Loucy (cell line): ENCODE results near the gene CFHR5.
A peak's percentile ranks its signal among the peaks of the same experiment; 100 is the strongest.

ENCODE experiments used
- H2AFZ ChIP-seq: fragments of 200-600 bp; sonication (generic); 2 replicates; pipeline ENCODE4 v1.6.0; 2016; ENCODE audit warnings: antibody characterized with exemption, mild to moderate bottlenecking, low read length, moderate library complexity
- H3F3A ChIP-seq: fragments of 200-600 bp; 2 replicates; pipeline ENCODE4 v1.6.0; 2016; ENCODE audit warnings: antibody characterized with exemption, low read depth, mild to moderate bottlenecking
- H3K27me3 ChIP-seq: fragments of 200-600 bp; sonication (generic); 2 replicates; pipeline ENCODE4 v1.6.1; 2014; ENCODE audit warnings: low read length, mild to moderate bottlenecking; ENCODE audit not compliant: insufficient read depth, poor library complexity, severe bottlenecking
- H3K36me3 ChIP-seq: fragments of 200-600 bp; sonication (generic); 2 replicates; pipeline ENCODE4 v1.6.1; 2016; ENCODE audit warnings: low read length; ENCODE audit not compliant: insufficient read depth
- H3K4me1 ChIP-seq: fragments of 200-600 bp; sonication (generic); 2 replicates; pipeline ENCODE4 v1.5.1; 2014; ENCODE audit warnings: low read length, mild to moderate bottlenecking; ENCODE audit not compliant: insufficient read depth, poor library complexity, severe bottlenecking
- H3K4me2 ChIP-seq: fragments of 200-600 bp; sonication (generic); 2 replicates; pipeline ENCODE4 v1.6.0; 2014; ENCODE audit warnings: antibody characterized with exemption, low read length, low read depth, mild to moderate bottlenecking; ENCODE audit not compliant: poor library complexity, severe bottlenecking
- H3K4me3 ChIP-seq: fragments of 200-600 bp; sonication (generic); 2 replicates; pipeline ENCODE4 v1.5.1; 2014; ENCODE audit warnings: low read length, mild to moderate bottlenecking, mixed read lengths; ENCODE audit not compliant: poor library complexity, severe bottlenecking
- H3K79me2 ChIP-seq: fragments of 200-600 bp; sonication (generic); 2 replicates; pipeline ENCODE4 v1.6.1; 2014; ENCODE audit warnings: low read length; ENCODE audit not compliant: insufficient read depth
- H3K9ac ChIP-seq: fragments of 200-600 bp; sonication (generic); 2 replicates; pipeline ENCODE4 v1.6.0; 2014; ENCODE audit warnings: mild to moderate bottlenecking, low read depth, low read length, moderate library complexity; ENCODE audit not compliant: poor library complexity, severe bottlenecking
- H3K9me2 ChIP-seq: fragments of 200-600 bp; sonication (generic); replicated peaks from 2 replicates; pipeline ENCODE4 v1.6.1; 2016; ENCODE audit warnings: low read depth, low read length, mixed read lengths
- H3K9me3 ChIP-seq: fragments of 200-600 bp; sonication (generic); 2 replicates; pipeline ENCODE4 v1.6.1; 2014; ENCODE audit warnings: mild to moderate bottlenecking, antibody characterized with exemption, low read length, low read depth; ENCODE audit not compliant: insufficient read depth
- H4K20me1 ChIP-seq: fragments of 200-600 bp; sonication (generic); 2 replicates; pipeline ENCODE4 v1.6.0; 2014; ENCODE audit warnings: antibody characterized with exemption, low read length, mild to moderate bottlenecking; ENCODE audit not compliant: insufficient read depth, poor library complexity, severe bottlenecking
- CTCF ChIP-seq: fragments of 200-600 bp; sonication (generic); conservative IDR thresholded peaks from 2 replicates; pipeline ENCODE4 v1.5.1; 2014; ENCODE audit warnings: mild to moderate bottlenecking, antibody characterized with exemption, low read length
- EZH2phosphoT487 ChIP-seq: fragments of 200-600 bp; IDR thresholded peaks from 2 replicates; pipeline ENCODE4 v1.6.1; 2018; ENCODE audit warnings: antibody characterized with exemption, mild to moderate bottlenecking, moderate library complexity, borderline replicate concordance

Gene CFHR5

GRCh38 chr1:197036861-197037260 lies 59.5 kb downstream of the CFHR5 start:
- Histone ChIP-seq H3K27me3 (peaks cover 18% of the 10 kb centered on the region), H3K9ac (no peak overlapping the region), H4K20me1 (no peaks in the 10 kb centered on the region), H3K4me3 (no peak overlapping the region), H3K4me2 (no peak overlapping the region), H3K9me2 (no peaks in the 10 kb centered on the region), H2AFZ (no peak overlapping the region), H3K9me3 (no peaks in the 10 kb centered on the region), H3K79me2 (no peaks in the 10 kb centered on the region), H3K4me1 (peaks cover 9% of the 10 kb centered on the region), H3K36me3 (no peaks in the 10 kb centered on the region), H3F3A (no peaks in the 10 kb centered on the region)
- TF ChIP-seq EZH2phosphoT487, result no peak
- no peak for TF ChIP-seq CTCF

- Histone ChIP-seq H3K4me2 (peak overlapping the region; percentile 71), H3K9ac (peak overlapping the region; percentile 41), H3K4me1 (peaks cover 15% of the 10 kb centered on the region), H2AFZ (peak overlapping the region; percentile 61; the same call in 1 of the 2 replicates), H3K79me2 (no peaks in the 10 kb centered on the region), H3K27me3 (peaks cover 24% of the 10 kb centered on the region), H3K9me3 (no peaks in the 10 kb centered on the region), H3K4me3 (peak overlapping the region; percentile 68), H3K9me2 (no peaks in the 10 kb centered on the region), H3K36me3 (no peaks in the 10 kb centered on the region), H4K20me1 (no peaks in the 10 kb centered on the region), H3F3A (no peaks in the 10 kb centered on the region)
- TF ChIP-seq CTCF, result no peak
- TF ChIP-seq EZH2phosphoT487, result no peak
Measured at GRCh38 chr1:197041486-197042353, 64.4 kb downstream of the CFHR5 start.

- no peaks in the 10 kb centered on the region for H3F3A ChIP-seq
- no peak overlapping the region for H3K4me3 ChIP-seq
- no peaks in the 10 kb centered on the region for H3K79me2 ChIP-seq
- H3K9ac ChIP-seq, result no peak overlapping the region
- H3K9me2 ChIP-seq, result no peaks in the 10 kb centered on the region
- H3K27me3 ChIP-seq, result peaks cover 24% of the 10 kb centered on the region
- H3K4me1 ChIP-seq, result peaks cover 15% of the 10 kb centered on the region
- H3K9me3 ChIP-seq, result no peaks in the 10 kb centered on the region
- no peak overlapping the region for H2AFZ ChIP-seq
- H4K20me1 ChIP-seq, result no peaks in the 10 kb centered on the region
- H3K4me2 ChIP-seq, result no peak overlapping the region
- no peaks in the 10 kb centered on the region for H3K36me3 ChIP-seq
- TF ChIP-seq EZH2phosphoT487, result no peak
- TF ChIP-seq CTCF, result no peak
Measured at GRCh38 chr1:197042676-197043341, 65.5 kb downstream of the CFHR5 start.
